Coronary artery (tissue), 2 donors: ENCODE results near the gene N4BP2L2.

Experiments used
- DNase-seq: peaks from one replicate; pipeline ENCODE4 v3.0.0-alpha.2; 2017; ENCODE audit warnings: low spot score
- H3K27ac ChIP-seq, 2 donors: fragments of 200-600 bp; sonication (generic); one replicate each; pipeline ENCODE4 v1.5.1; 2016 to 2019
- H3K4me3 ChIP-seq: fragments of 200-600 bp; sonication (generic); 2 replicates; pipeline ENCODE4 v1.5.1; 2016; ENCODE audit warnings: mild to moderate bottlenecking, moderate library complexity
- CTCF ChIP-seq: fragments of 200-600 bp; sonication (generic); IDR thresholded peaks from one replicate; pipeline ENCODE4 v1.5.1; 2019; ENCODE audit warnings: antibody characterized with exemption

The N4BP2L2 gene

GRCh38 chr13:32538621-32539246, at the start of gene N4BP2L2:
Gene N4BP2L2 (minus strand): TSS chr13:32538795. CDS start chr13:32537027, 1,768 bp downstream.
- peak; percentile 96 for DNase-seq
- H3K4me3 ChIP-seq, result peak within 1 kb of the TSS; percentile 90
- peak within 1 kb of the TSS; percentile 88 to 94 for H3K27ac ChIP-seq
- no peak for TF ChIP-seq CTCF

GRCh38 chr13:32587811-32588170, 49.2 kb upstream of the N4BP2L2 start:
- TF ChIP-seq CTCF, result no peak
- Histone ChIP-seq H3K27ac (peak overlapping the region; percentile 86 to 99), H3K4me3 (peak overlapping the region; percentile 95)
- no peak for DNase-seq

GRCh38 chr13:32587011-32587810, 48.6 kb upstream of the N4BP2L2 start:
- peak; percentile 81 for DNase-seq
- Histone ChIP-seq H3K27ac (peak overlapping the region; percentile 86 to 99), H3K4me3 (peak overlapping the region; percentile 95)
- no peak for TF ChIP-seq CTCF

GRCh38 chr13:32586080-32586900, 47.7 kb upstream of the N4BP2L2 start, which contains the start of gene PDS5B:
Gene PDS5B (plus strand): TSS chr13:32586452. CDS start chr13:32648773, 62,321 bp downstream.
- peak; percentile 96 for DNase-seq
- peak; percentile 94 for TF ChIP-seq CTCF
- H3K4me3 ChIP-seq, result peak within 1 kb of the TSS; percentile 95
- H3K27ac ChIP-seq, result peak within 1 kb of the TSS; percentile 91 to 99

- no peak for TF ChIP-seq CTCF
- peak overlapping the region; percentile 91 to 99 for H3K27ac ChIP-seq
- no peak for DNase-seq
- H3K4me3 ChIP-seq, result peak overlapping the region; percentile 95
These were observed 47.0 kb upstream of the N4BP2L2 start for GRCh38 chr13:32585550-32586079.

- TF ChIP-seq CTCF, result no peak
- no peak overlapping the region for H3K27ac ChIP-seq
- DNase-seq, result no peak
- no peak overlapping the region for H3K4me3 ChIP-seq
These were observed 44.4 kb upstream of the N4BP2L2 start for GRCh38 chr13:32582991-32583390.
